D721Med (cell line): ENCODE data around the gene CASS4.

Experiments
- DNase-seq: peaks from one replicate; pipeline ENCODE4 v3.0.0; 2011; ENCODE audit warnings: low spot score; ENCODE audit not compliant: insufficient read length
- FAIRE-seq: peaks from 2 replicates; lab custom pipeline; 2011; peaks lifted over from hg19 to GRCh38; lab: Jason Lieb, UNC
- CTCF ChIP-seq: IDR thresholded peaks from 2 replicates; pipeline ENCODE4 v1.5.1; 2012; ENCODE audit warnings: mild to moderate bottlenecking, control low read depth; ENCODE audit not compliant: insufficient read depth; ENCODE audit errors: missing control alignments

The CASS4 gene

GRCh38 chr20:56422824-56423189 lies 10.7 kb downstream of the CASS4 start:
- no peak for DNase-seq
- no peak for FAIRE-seq
- TF ChIP-seq CTCF: no peak

- DNase-seq: no peak
- TF ChIP-seq CTCF: no peak
- no peak for FAIRE-seq
Observed at GRCh38 chr20:56423211-56423610, 11.2 kb downstream of the CASS4 start.

GRCh38 chr20:56423886-56424285 lies 11.8 kb downstream of the CASS4 start:
- no peak for DNase-seq
- FAIRE-seq: no peak
- no peak for TF ChIP-seq CTCF

GRCh38 chr20:56424931-56425330 lies 12.9 kb downstream of the CASS4 start:
- FAIRE-seq (no peak), DNase-seq (no peak)
- TF ChIP-seq CTCF: no peak

- no peak for TF ChIP-seq CTCF
- no peak for FAIRE-seq
Observed at GRCh38 chr20:56426026-56426425, 14.0 kb downstream of the CASS4 start.

GRCh38 chr20:56426926-56427325 lies 14.9 kb downstream of the CASS4 start:
- TF ChIP-seq CTCF: no peak
- DNase-seq: no peak
- FAIRE-seq: no peak

More at GRCh38 chr20:56426026-56426425, 14.0 kb downstream of the CASS4 start:
- DNase-seq: no peak

- DNase-seq (no peak), FAIRE-seq (no peak)
- TF ChIP-seq CTCF: no peak
Observed at GRCh38 chr20:56427797-56428196, 15.7 kb downstream of the CASS4 start.
